GM12864 (cell line): ENCODE measurements around the gene LIF.

ENCODE experiments used
- DNase-seq: peaks from one replicate; pipeline ENCODE4 v3.0.0-alpha.2; 2011; ENCODE audit warnings: low read depth
- H3K4me3 ChIP-seq: 2 replicates; pipeline ENCODE4 v1.5.1; 2011; ENCODE audit warnings: mild to moderate bottlenecking, low read depth, low read length, control low read depth
- CTCF ChIP-seq: IDR thresholded peaks from 2 replicates; pipeline ENCODE4 v1.5.1; 2011; ENCODE audit warnings: low read depth, mild to moderate bottlenecking, moderate library complexity, low read length, control low read depth, inconsistent platforms; ENCODE audit errors: missing control alignments

LIF gene

GRCh38 chr22:30248484-30248883 lies 1.9 kb upstream of the LIF start:
- no peak for DNase-seq
- TF ChIP-seq CTCF: no peak
- H3K4me3 ChIP-seq: no peak overlapping the region

GRCh38 chr22:30247974-30248373 lies 1.4 kb upstream of the LIF start:
- no peak overlapping the region for H3K4me3 ChIP-seq
- no peak for DNase-seq
- no peak for TF ChIP-seq CTCF

GRCh38 chr22:30247561-30247960 lies 1.0 kb upstream of the LIF start:
- H3K4me3 ChIP-seq: no peak overlapping the region
- no peak for DNase-seq
- TF ChIP-seq CTCF: no peak

- DNase-seq: no peak
- peak overlapping the region; percentile 48; the same call in 1 of the 2 replicates for H3K4me3 ChIP-seq
- no peak for TF ChIP-seq CTCF
Measured at GRCh38 chr22:30246814-30247376, 336 bp upstream of the LIF start.

- no peak for DNase-seq
- H3K4me3 ChIP-seq: peak overlapping the region; percentile 48; the same call in 1 of the 2 replicates
- no peak for TF ChIP-seq CTCF
Measured at GRCh38 chr22:30245181-30245984, 1.2 kb downstream of the LIF start.

- no peak for TF ChIP-seq CTCF
- DNase-seq: no peak
- H3K4me3 ChIP-seq: no peak overlapping the region
Measured at GRCh38 chr22:30244641-30245040, 1.9 kb downstream of the LIF start.
